Fibroblast of lung (primary cell): ENCODE results near the gene STRBP.

Experiments
- CTCF ChIP-seq, 2 donors: IDR thresholded peaks in 1 of 2; conservative IDR thresholded peaks in 1 of 2; 1 replicate in 1 of 2; 2 replicates in 1 of 2; pipeline ENCODE4 v1.5.1; 2011 to 2012; ENCODE audit warnings: low read length in 2 of 2, control low read depth in 1 of 2, inconsistent platforms in 1 of 2, low read depth in 1 of 2, mild to moderate bottlenecking in 1 of 2
- EZH2 ChIP-seq: IDR thresholded peaks from 2 replicates; pipeline ENCODE4 v1.5.1; 2012; ENCODE audit warnings: low read length, control low read depth, mild to moderate bottlenecking; ENCODE audit errors: missing control alignments

- TF ChIP-seq CTCF (conservative IDR thresholded peaks at IDR 0.05 in 1 of 2, IDR thresholded peaks at IDR 0.05 in 1 of 2; ENCODE audit: low read depth in 1 of 2, low read length in 2 of 2) (no peak), EZH2 (no peak)
These were observed 51.2 kb downstream of the STRBP start for GRCh38 chr9:123217128-123217654.
